Small intestine (tissue), 16 donors: Measurements from ENCODE around the gene TTLL9. TPM values are rescaled to one million over a fixed set of nuclear protein-coding genes. Genes with fewer than 3 reads are reported as not detected.

Experiments used
- DNase-seq, 2 donors: peaks; one replicate each; pipeline versions ENCODE4 v3.0.0 to v3.0.0-alpha.2; 2013
- FAIRE-seq: peaks from 2 replicates; lab custom pipeline; 2012; peaks lifted over from hg19 to GRCh38; lab: Jason Lieb, UNC
- H3K27ac ChIP-seq, 3 donors: one replicate each; pipeline ENCODE4 v1.5.1; 2013; ENCODE audit warnings: low read length in 2 of 3, mild to moderate bottlenecking in 2 of 3, control low read depth in 1 of 3, inconsistent platforms in 1 of 3, low read depth in 1 of 3, moderate library complexity in 1 of 3
- H3K27me3 ChIP-seq, 3 donors: one replicate each; pipeline ENCODE4 v1.6.1; 2013; ENCODE audit warnings: low read length in 3 of 3, inconsistent platforms in 1 of 3; ENCODE audit not compliant: control insufficient read depth in 3 of 3, insufficient read depth in 3 of 3
- H3K36me3 ChIP-seq, 3 donors: one replicate each; pipeline ENCODE4 v1.6.1; 2013; ENCODE audit warnings: low read length in 3 of 3, inconsistent platforms in 1 of 3, low read depth in 1 of 3, mild to moderate bottlenecking in 1 of 3, moderate library complexity in 1 of 3; ENCODE audit not compliant: control insufficient read depth in 3 of 3, insufficient read depth in 2 of 3
- H3K4me1 ChIP-seq, 3 donors: one replicate each; pipeline ENCODE4 v1.6.1; 2013; ENCODE audit warnings: low read length in 2 of 3, inconsistent platforms in 1 of 3, low read depth in 1 of 3, mild to moderate bottlenecking in 1 of 3, moderate library complexity in 1 of 3; ENCODE audit not compliant: control insufficient read depth in 3 of 3, insufficient read depth in 2 of 3
- H3K4me3 ChIP-seq, 3 donors: one replicate each; pipeline ENCODE4 v1.5.1; 2013; ENCODE audit warnings: low read length in 3 of 3, control low read depth in 1 of 3, inconsistent platforms in 1 of 3, low read depth in 1 of 3, mild to moderate bottlenecking in 1 of 3, moderate library complexity in 1 of 3
- H3K9me3 ChIP-seq, 2 donors: one replicate each; pipeline ENCODE4 v1.6.1; 2013; ENCODE audit warnings: low read depth in 1 of 2, low read length in 1 of 2; ENCODE audit not compliant: control insufficient read depth in 2 of 2, insufficient read depth in 1 of 2
- WGBS, 3 donors: extraction: QIAGEN DNeasy Blood & Tissue Kit; methylation state at CpG; one replicate each; pipeline ENCODE4 v1.1.7; 2013; 5-methylcytosine and 5-hydroxymethylcytosine counted together
- long read RNA-seq, 10 donors: transcript quantifications; one replicate each; lab custom pipeline, GENCODE V29; 2026
- polyA plus RNA-seq, 4 donors: library from polyadenylated mRNA; stranded (reverse) in 3 of 4; unstranded in 1 of 4; fragments of 200-250 nt in 3 of 4; fragments of 120-200 nt in 1 of 4; gene quantifications; one replicate each; pipeline versions ENCODE4 v1.2.1 to v1.2.3, GENCODE V29; 2013
- donor health status: healthy with polysubstance abuse.
- donor health status: control.
- donor health status: control.
- donor health status: Bipolar disorder and iron deficiency.
- donor health status: healthy.

TTLL9 gene, protein sequence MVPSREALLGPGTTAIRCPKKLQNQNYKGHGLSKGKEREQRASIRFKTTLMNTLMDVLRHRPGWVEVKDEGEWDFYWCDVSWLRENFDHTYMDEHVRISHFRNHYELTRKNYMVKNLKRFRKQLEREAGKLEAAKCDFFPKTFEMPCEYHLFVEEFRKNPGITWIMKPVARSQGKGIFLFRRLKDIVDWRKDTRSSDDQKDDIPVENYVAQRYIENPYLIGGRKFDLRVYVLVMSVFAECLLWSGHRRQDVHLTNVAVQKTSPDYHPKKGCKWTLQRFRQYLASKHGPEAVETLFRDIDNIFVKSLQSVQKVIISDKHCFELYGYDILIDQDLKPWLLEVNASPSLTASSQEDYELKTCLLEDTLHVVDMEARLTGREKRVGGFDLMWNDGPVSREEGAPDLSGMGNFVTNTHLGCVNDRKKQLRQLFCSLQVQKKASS
- under 1 TPM in 2 of 4 donors, not detected in 2; 0.07 to 0.38 TPM for polyA plus RNA-seq
- long read RNA-seq, donor 1 = 0 reads
- long read RNA-seq, donor 2 = 0 reads
- long read RNA-seq, donor 3 = 0 reads
- long read RNA-seq, donor 4 = 0 reads
- long read RNA-seq, donor 5 = 0 reads
- long read RNA-seq, donor 6 = 0 reads
- long read RNA-seq, donor 7 = 0 reads
- long read RNA-seq, donor 8 = 0 reads
- long read RNA-seq, donor 9 = 0 reads
- long read RNA-seq, donor 10 = 0 reads

DNA sequence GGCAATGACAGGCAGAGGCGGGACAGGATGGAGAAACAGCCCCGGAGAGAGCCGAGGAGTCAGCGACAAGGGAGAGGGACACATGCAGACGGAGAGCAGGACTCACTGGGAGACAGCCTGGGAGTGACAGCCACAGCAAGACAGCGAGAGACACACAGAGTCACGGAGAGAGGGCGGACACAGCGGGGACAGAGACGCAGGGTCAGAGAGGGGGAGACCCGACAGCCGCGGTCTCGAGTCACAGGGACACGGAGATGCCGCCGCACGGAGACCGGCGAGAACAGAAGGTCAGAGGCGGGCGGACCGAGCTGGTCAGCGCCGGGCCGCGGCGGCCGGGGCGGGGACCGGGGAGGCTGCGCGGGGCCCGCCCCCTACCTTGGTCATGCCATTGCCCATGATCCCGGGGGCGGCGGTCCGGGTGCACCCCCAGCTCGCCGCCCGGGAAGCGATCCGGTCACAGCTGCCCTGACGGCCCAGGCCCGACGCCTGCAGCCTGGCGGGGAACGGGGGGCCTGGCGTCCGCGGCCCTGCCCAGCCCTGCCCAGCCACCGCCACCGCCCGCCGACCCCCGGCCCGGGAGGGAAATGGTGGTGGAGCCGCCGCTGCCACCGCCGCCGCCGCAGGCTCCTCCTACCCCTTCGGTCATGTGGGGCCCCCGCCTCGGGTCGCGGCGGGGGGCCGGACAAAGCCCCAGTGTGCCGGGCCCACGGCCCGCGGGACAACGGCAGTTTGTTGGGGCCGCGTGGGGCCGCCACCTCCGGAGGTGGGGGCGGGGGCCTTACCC is at the start of gene TTLL9, which contains the start of gene DUSP15:
Gene TTLL9 (plus strand): TSS at position 693 of the 784 bp plus-strand sequence. CDS start 493 bp downstream, outside the sequence.
Gene DUSP15 (minus strand): TSS at position 586 of the 784 bp plus-strand sequence. CDS start 190 bp downstream, at position 396.
- Histone ChIP-seq H3K4me3 (peak within 1 kb of the TSS; percentile 35 to 69 (median 57)), H3K27me3 (no peaks in the 10 kb centered on the region), H3K36me3 (peaks cover 0 to 11% (median 0%) of the 10 kb centered on the region in 3 donors), H3K27ac (peak within 1 kb of the TSS in 1 of 3 donors; percentile 70), H3K9me3 (no peaks in the 10 kb centered on the region), H3K4me1 (peaks cover 0 to 19% (median 2%) of the 10 kb centered on the region in 3 donors)
- DNase-seq = peak; percentile 9 to 73
- 0 to 2% (median 1%) methylated on average over 48 to 80 of the region's 80 CpGs for WGBS, 3 donors
- no peak for FAIRE-seq

- H3K9me3 ChIP-seq = no peaks in the 10 kb centered on the region
- peaks cover 0 to 3% (median 0%) of the 10 kb centered on the region in 3 donors for H3K4me1 ChIP-seq
- H3K27me3 ChIP-seq = peaks cover 0 to 3% (median 0%) of the 10 kb centered on the region in 3 donors
- no peaks in the 10 kb centered on the region for H3K36me3 ChIP-seq
- H3K27ac ChIP-seq = no peak overlapping the region
- DNase-seq = no peak
- 38 to 64% (median 53%) methylated on average over 5 of the region's 5 CpGs for WGBS, 3 donors
- no peak overlapping the region for H3K4me3 ChIP-seq
- no peak for FAIRE-seq
These were observed 49.0 kb upstream of the TTLL9 start for GRCh38 chr20:31821427-31821826.

DNA sequence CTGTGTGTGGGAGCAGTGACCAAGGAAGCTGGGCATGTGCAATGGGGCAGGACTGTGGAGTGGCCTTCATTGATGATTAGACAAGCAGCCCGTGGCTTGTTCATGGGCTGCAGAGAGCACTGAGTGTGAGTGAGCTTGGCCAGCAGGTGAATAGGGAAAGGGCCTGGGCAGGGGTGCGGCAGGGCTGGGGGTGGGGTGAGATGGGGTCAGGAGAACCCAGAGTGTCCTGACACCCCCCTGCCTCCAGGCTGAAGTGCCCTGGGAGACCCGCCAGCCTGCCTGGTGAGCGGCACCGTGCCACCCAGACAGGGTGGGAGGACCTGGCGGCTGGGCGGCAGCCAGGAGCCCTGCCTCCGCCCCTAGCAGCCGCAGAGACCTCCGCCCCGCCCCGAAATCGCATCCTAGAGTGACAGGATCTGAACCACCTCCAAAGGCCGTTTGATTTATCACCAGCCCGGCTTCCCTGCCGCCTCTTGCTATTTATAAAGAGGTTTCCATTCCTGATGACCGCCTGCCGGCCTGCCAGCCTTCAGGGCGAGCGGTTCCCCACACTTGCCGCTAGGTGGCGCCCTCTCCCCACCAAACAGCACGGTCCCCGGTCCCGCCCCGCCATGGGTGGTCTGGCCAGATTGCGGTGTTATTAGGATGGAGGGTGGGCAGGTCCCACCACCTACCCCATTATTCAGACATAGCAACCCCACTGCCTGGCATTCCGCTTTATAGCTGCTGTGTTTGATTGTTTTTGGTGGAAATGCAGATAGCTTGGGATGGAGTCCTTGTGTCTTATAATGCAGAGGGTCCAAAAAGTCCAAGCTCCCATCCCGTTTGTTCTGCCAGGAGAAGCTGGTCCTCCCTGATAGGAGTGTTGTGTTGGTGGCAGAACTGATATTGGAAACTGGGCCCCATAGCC is 47.8 kb upstream of the TTLL9 start:
- Histone ChIP-seq H3K9me3 (no peaks in the 10 kb centered on the region), H3K4me1 (peaks cover 0 to 3% (median 0%) of the 10 kb centered on the region in 3 donors), H3K27ac (no peak overlapping the region), H3K36me3 (no peaks in the 10 kb centered on the region), H3K4me3 (no peak overlapping the region), H3K27me3 (peaks cover 0 to 3% (median 0%) of the 10 kb centered on the region in 3 donors)
- 2 to 6% (median 5%) methylated on average over 24 to 29 of the region's 29 CpGs for WGBS, 3 donors
- FAIRE-seq (no peak), DNase-seq (peak; percentile 50 to 73)

- H3K4me3 ChIP-seq = no peak overlapping the region
- no peak for DNase-seq
- WGBS, 3 donors = 72 to 79% (median 72%) methylated on average over 14 of the region's 14 CpGs
- peaks cover 0 to 3% (median 0%) of the 10 kb centered on the region in 3 donors for H3K27me3 ChIP-seq
- no peak overlapping the region for H3K27ac ChIP-seq
- H3K4me1 ChIP-seq = peaks cover 0 to 3% (median 0%) of the 10 kb centered on the region in 3 donors
- H3K9me3 ChIP-seq = no peaks in the 10 kb centered on the region
- FAIRE-seq = no peak
- no peaks in the 10 kb centered on the region for H3K36me3 ChIP-seq
These were observed 46.9 kb upstream of the TTLL9 start for GRCh38 chr20:31823360-31824124.

DNA sequence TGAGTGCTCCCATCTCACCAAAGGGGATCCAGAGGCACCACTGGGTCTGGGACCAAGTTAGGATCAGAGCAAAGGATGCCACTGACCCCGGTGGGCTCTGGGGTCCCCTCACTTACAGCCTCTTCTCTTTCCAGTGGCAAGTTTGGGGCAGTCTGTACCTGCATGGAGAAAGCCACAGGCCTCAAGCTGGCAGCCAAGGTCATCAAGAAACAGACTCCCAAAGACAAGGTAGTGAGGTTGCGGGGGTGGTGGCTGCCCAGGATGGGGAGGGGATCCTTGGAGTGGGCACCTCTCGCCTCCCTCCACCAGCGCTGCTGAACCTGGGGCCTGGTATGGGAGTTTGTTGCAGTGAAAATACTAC is 46.3 kb upstream of the TTLL9 start:
- Histone ChIP-seq H3K4me1 (peaks cover 0 to 3% (median 0%) of the 10 kb centered on the region in 3 donors), H3K27me3 (peaks cover 0 to 3% (median 0%) of the 10 kb centered on the region in 3 donors), H3K27ac (no peak overlapping the region), H3K36me3 (no peaks in the 10 kb centered on the region), H3K4me3 (no peak overlapping the region), H3K9me3 (no peaks in the 10 kb centered on the region)
- 85 to 90% (median 86%) methylated on average over 4 of the region's 4 CpGs for WGBS, 3 donors
- DNase-seq (no peak), FAIRE-seq (no peak)

GRCh38 chr20:31824554-31825313 is 45.7 kb upstream of the TTLL9 start:
- peaks cover 0 to 3% (median 0%) of the 10 kb centered on the region in 3 donors for H3K4me1 ChIP-seq
- H3K27me3 ChIP-seq = peaks cover 0 to 3% (median 0%) of the 10 kb centered on the region in 3 donors
- WGBS, 3 donors = 71 to 76% (median 71%) methylated on average over 14 of the region's 14 CpGs
- H3K4me3 ChIP-seq = no peak overlapping the region
- no peak overlapping the region for H3K27ac ChIP-seq
- DNase-seq (no peak), FAIRE-seq (no peak)
- H3K9me3 ChIP-seq = no peaks in the 10 kb centered on the region
- no peaks in the 10 kb centered on the region for H3K36me3 ChIP-seq
